Neural cell (in vitro differentiated cells): ENCODE measurements around the gene ATP2C2. TPM values are rescaled to one million over a fixed set of nuclear protein-coding genes. Genes with fewer than 3 reads are reported as not detected.

Source experiments
- H2AFZ ChIP-seq: fragments of 200-600, 300-800 bp; sonication (generic), shearing (Covaris generic); 2 replicates; pipeline ENCODE4 v1.6.0; 2014; ENCODE audit warnings: low read depth, mild to moderate bottlenecking, antibody characterized with exemption, low read length, moderate library complexity
- H3F3A ChIP-seq: fragments of 200-600 bp; shearing (Covaris generic); 2 replicates; pipeline ENCODE4 v1.6.1; 2016; ENCODE audit warnings: mild to moderate bottlenecking, moderate library complexity, mixed read lengths, antibody characterized with exemption, low read length; ENCODE audit not compliant: insufficient read depth, poor library complexity, severe bottlenecking
- H3K27ac ChIP-seq: fragments of 200-600, 300-800 bp; sonication (generic), shearing (Covaris generic); 2 replicates; pipeline ENCODE4 v1.5.1; 2014; ENCODE audit warnings: mild to moderate bottlenecking, low read length, moderate library complexity
- H3K27me3 ChIP-seq: fragments of 300-800, 200-600 bp; sonication (generic), shearing (Covaris generic); 2 replicates; pipeline ENCODE4 v1.6.0; 2014; ENCODE audit warnings: mild to moderate bottlenecking, low read depth, low read length, moderate library complexity; ENCODE audit not compliant: insufficient read depth
- H3K36me3 ChIP-seq: fragments of 300-800, 200-600 bp; sonication (generic), shearing (Covaris generic); 2 replicates; pipeline ENCODE4 v1.5.1; 2014; ENCODE audit warnings: mild to moderate bottlenecking, antibody characterized with exemption, low read length, moderate library complexity; ENCODE audit not compliant: insufficient read depth
- H3K4me2 ChIP-seq: fragments of 300-800, 200-600 bp; sonication (generic), shearing (Covaris generic); 2 replicates; pipeline ENCODE4 v1.6.0; 2014; ENCODE audit warnings: mild to moderate bottlenecking, low read length
- H3K4me3 ChIP-seq: fragments of 300-800, 200-600 bp; sonication (generic), shearing (Covaris generic); 2 replicates; pipeline ENCODE4 v1.5.1; 2014; ENCODE audit warnings: mild to moderate bottlenecking, low read length, moderate library complexity
- H3K79me2 ChIP-seq: fragments of 200-600 bp; shearing (Covaris generic); replicated peaks from 2 replicates; pipeline ENCODE4 v1.6.0; 2014; ENCODE audit warnings: mild to moderate bottlenecking, low read length, moderate library complexity; ENCODE audit not compliant: insufficient read depth
- H3K9ac ChIP-seq: fragments of 300-800, 200-600 bp; sonication (generic), shearing (Covaris generic); 2 replicates; pipeline ENCODE4 v1.6.1; 2016; ENCODE audit warnings: mild to moderate bottlenecking, low read length, mixed read lengths
- H3K9me2 ChIP-seq: fragments of 200-600 bp; shearing (Covaris generic); 2 replicates; pipeline ENCODE4 v1.6.1; 2016; ENCODE audit warnings: mild to moderate bottlenecking, low read length, mixed read lengths; ENCODE audit not compliant: insufficient read depth
- H3K9me3 ChIP-seq: fragments of 200-600, 300-800 bp; sonication (generic), shearing (Covaris generic); 2 replicates; pipeline ENCODE4 v1.6.1; 2016; ENCODE audit warnings: mild to moderate bottlenecking, mixed run types, low read length, moderate library complexity, mixed read lengths
- H4K20me1 ChIP-seq: fragments of 200-600 bp; shearing (Covaris generic); 2 replicates; pipeline ENCODE4 v1.6.1; 2016; ENCODE audit warnings: mild to moderate bottlenecking, mixed run types; ENCODE audit not compliant: insufficient read depth
- EP300 ChIP-seq: fragments of 450-650 bp; conservative IDR thresholded peaks from 2 replicates; pipeline ENCODE4 v1.6.1; 2014; ENCODE audit warnings: antibody characterized with exemption, mild to moderate bottlenecking, moderate library complexity; ENCODE audit not compliant: poor library complexity, severe bottlenecking
- EZH2 ChIP-seq: fragments of 200-600, 300-800 bp; shearing (Covaris generic), sonication (generic); IDR thresholded peaks from 2 replicates; pipeline ENCODE4 v1.6.1; 2014; ENCODE audit warnings: antibody characterized with exemption, low read length, borderline replicate concordance, mild to moderate bottlenecking; ENCODE audit not compliant: insufficient read depth, poor library complexity, severe bottlenecking
- MXI1 ChIP-seq: fragments of 450-650 bp; conservative IDR thresholded peaks from 2 replicates; pipeline ENCODE4 v1.6.1; 2014; ENCODE audit warnings: antibody characterized with exemption, mild to moderate bottlenecking; ENCODE audit not compliant: poor library complexity, severe bottlenecking
- POLR2AphosphoS5 ChIP-seq: IDR thresholded peaks from 2 replicates; pipeline ENCODE4 v1.6.1; 2012
- RAD21 ChIP-seq: fragments of 450-650 bp; conservative IDR thresholded peaks from 2 replicates; pipeline ENCODE4 v1.6.1; 2014; ENCODE audit warnings: antibody characterized with exemption, mild to moderate bottlenecking, moderate library complexity
- SMC3 ChIP-seq: fragments of 450-650 bp; conservative IDR thresholded peaks from 2 replicates; pipeline ENCODE4 v1.6.1; 2014; ENCODE audit warnings: antibody characterized with exemption, mild to moderate bottlenecking, moderate library complexity; ENCODE audit not compliant: poor library complexity
- TAF1 ChIP-seq: IDR thresholded peaks from 2 replicates; pipeline ENCODE4 v1.6.1; 2012; ENCODE audit warnings: low read depth
- polyA plus RNA-seq: library from polyadenylated mRNA; depleted of rRNA; stranded (reverse); fragments of >200 nt; gene quantifications from 2 replicates; pipeline ENCODE4 v1.2.3, GENCODE V29; 2014
- TF ChIP-seq, protein P1 (sequence below): IDR thresholded peaks from 2 replicates; pipeline ENCODE4 v1.6.1; 2012; ENCODE audit warnings: borderline replicate concordance
- TF ChIP-seq, protein P2 (sequence below): fragments of 450-650 bp; IDR thresholded peaks from 2 replicates; pipeline ENCODE4 v1.5.1; 2014; ENCODE audit warnings: antibody characterized with exemption, mild to moderate bottlenecking, moderate library complexity; ENCODE audit not compliant: poor library complexity, severe bottlenecking

The ATP2C2 gene
- polyA plus RNA-seq, 1 donor from 2014 or later: not detected

DNA sequence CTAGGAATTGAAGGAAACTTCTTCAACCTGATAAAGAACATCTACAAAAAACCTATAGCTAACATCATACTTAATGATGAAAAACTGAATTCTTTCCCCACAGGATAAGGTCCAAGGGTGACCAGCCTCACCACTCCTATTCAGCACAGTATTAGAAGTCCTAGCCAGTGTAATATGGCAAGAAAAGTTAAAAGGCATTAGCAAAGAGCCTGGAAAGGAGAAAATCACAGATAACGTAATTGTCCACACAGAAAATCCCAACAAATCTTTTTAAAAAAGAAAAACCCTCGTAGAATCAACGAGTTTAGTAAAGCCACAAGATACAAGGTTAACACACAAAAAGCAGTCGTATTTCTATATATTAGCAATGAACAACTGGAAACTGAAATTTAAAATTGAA lies 98.4 kb downstream of the ATP2C2 start:
- H3F3A ChIP-seq: no peaks in the 10 kb centered on the region
- H3K9me2 ChIP-seq: no peaks in the 10 kb centered on the region
- no peaks in the 10 kb centered on the region for H3K27me3 ChIP-seq
- TF ChIP-seq POLR2AphosphoS5 (no peak), MXI1 (no peak), SMC3 (no peak), EZH2 (no peak), EP300 (no peak), TAF1 (no peak), RAD21 (no peak)
- TF ChIP-seq, protein P1, sequence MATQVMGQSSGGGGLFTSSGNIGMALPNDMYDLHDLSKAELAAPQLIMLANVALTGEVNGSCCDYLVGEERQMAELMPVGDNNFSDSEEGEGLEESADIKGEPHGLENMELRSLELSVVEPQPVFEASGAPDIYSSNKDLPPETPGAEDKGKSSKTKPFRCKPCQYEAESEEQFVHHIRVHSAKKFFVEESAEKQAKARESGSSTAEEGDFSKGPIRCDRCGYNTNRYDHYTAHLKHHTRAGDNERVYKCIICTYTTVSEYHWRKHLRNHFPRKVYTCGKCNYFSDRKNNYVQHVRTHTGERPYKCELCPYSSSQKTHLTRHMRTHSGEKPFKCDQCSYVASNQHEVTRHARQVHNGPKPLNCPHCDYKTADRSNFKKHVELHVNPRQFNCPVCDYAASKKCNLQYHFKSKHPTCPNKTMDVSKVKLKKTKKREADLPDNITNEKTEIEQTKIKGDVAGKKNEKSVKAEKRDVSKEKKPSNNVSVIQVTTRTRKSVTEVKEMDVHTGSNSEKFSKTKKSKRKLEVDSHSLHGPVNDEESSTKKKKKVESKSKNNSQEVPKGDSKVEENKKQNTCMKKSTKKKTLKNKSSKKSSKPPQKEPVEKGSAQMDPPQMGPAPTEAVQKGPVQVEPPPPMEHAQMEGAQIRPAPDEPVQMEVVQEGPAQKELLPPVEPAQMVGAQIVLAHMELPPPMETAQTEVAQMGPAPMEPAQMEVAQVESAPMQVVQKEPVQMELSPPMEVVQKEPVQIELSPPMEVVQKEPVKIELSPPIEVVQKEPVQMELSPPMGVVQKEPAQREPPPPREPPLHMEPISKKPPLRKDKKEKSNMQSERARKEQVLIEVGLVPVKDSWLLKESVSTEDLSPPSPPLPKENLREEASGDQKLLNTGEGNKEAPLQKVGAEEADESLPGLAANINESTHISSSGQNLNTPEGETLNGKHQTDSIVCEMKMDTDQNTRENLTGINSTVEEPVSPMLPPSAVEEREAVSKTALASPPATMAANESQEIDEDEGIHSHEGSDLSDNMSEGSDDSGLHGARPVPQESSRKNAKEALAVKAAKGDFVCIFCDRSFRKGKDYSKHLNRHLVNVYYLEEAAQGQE: no peak
- TF ChIP-seq, protein P2, sequence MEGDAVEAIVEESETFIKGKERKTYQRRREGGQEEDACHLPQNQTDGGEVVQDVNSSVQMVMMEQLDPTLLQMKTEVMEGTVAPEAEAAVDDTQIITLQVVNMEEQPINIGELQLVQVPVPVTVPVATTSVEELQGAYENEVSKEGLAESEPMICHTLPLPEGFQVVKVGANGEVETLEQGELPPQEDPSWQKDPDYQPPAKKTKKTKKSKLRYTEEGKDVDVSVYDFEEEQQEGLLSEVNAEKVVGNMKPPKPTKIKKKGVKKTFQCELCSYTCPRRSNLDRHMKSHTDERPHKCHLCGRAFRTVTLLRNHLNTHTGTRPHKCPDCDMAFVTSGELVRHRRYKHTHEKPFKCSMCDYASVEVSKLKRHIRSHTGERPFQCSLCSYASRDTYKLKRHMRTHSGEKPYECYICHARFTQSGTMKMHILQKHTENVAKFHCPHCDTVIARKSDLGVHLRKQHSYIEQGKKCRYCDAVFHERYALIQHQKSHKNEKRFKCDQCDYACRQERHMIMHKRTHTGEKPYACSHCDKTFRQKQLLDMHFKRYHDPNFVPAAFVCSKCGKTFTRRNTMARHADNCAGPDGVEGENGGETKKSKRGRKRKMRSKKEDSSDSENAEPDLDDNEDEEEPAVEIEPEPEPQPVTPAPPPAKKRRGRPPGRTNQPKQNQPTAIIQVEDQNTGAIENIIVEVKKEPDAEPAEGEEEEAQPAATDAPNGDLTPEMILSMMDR: no peak
- peaks cover 14% of the 10 kb centered on the region for H3K9me3 ChIP-seq
- H2AFZ ChIP-seq: no peak overlapping the region
- no peak overlapping the region for H3K27ac ChIP-seq
- H3K79me2 ChIP-seq: no peaks in the 10 kb centered on the region
- H3K4me3 ChIP-seq: no peak overlapping the region
- no peak overlapping the region for H3K4me2 ChIP-seq
- no peaks in the 10 kb centered on the region for H4K20me1 ChIP-seq
- no peak overlapping the region for H3K9ac ChIP-seq
- peaks cover 21% of the 10 kb centered on the region for H3K36me3 ChIP-seq

DNA sequence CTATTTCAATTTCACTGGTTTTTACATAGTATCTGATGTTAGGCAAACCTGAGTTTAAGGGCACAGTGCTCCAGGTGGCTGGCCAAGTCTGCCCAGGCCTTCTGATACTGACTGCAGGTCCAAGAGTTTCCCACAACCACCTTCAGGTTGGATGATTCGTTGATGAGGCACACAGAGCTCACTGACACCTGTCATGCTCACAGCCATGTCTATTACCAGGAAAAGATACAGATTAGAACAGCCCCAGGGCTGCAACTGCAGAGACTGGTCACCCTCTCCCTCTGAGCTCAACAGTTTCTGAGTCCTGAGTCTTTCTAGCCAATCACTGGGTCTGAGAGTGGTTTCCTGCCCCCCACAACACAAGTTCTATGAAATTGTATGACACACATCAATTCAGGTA lies 98.9 kb downstream of the ATP2C2 start:
- no peak for TF ChIP-seq EP300
- Histone ChIP-seq H3F3A (no peaks in the 10 kb centered on the region), H3K4me2 (no peak overlapping the region), H4K20me1 (no peaks in the 10 kb centered on the region), H3K27me3 (no peaks in the 10 kb centered on the region), H3K79me2 (no peaks in the 10 kb centered on the region), H3K4me3 (no peak overlapping the region), H3K27ac (no peak overlapping the region), H3K9me2 (no peaks in the 10 kb centered on the region), H3K9me3 (peaks cover 14% of the 10 kb centered on the region), H3K36me3 (peaks cover 21% of the 10 kb centered on the region), H3K9ac (no peak overlapping the region), H2AFZ (no peak overlapping the region)

DNA sequence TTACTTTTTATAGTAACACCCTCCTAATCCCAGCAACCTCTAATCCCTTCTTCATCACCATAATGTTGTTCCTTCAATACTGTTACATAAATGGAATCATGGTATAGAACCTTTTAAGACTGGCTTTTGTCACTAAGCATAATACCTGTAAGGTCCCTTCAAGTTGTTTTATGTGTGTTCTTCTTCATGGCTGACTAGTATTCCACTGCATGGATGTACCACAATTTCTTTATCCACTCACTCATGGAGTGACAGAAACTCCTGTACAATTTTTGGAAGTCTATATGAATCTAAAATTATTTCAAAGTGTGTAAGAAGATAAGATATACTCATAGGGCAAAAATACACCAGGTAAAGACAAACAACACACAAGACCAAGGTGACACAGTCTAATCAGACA lies 99.4 kb downstream of the ATP2C2 start:
- Histone ChIP-seq H3K36me3 (peaks cover 21% of the 10 kb centered on the region), H3K9me2 (no peaks in the 10 kb centered on the region), H3K27me3 (no peaks in the 10 kb centered on the region), H4K20me1 (no peaks in the 10 kb centered on the region), H3K4me2 (no peak overlapping the region), H3K27ac (no peak overlapping the region), H3K4me3 (no peak overlapping the region), H2AFZ (no peak overlapping the region), H3K9me3 (peaks cover 14% of the 10 kb centered on the region), H3K79me2 (no peaks in the 10 kb centered on the region), H3F3A (no peaks in the 10 kb centered on the region), H3K9ac (no peak overlapping the region)
- no peak for TF ChIP-seq POLR2AphosphoS5
- no peak for TF ChIP-seq MXI1
- no peak for TF ChIP-seq TAF1
- TF ChIP-seq EZH2: no peak
- TF ChIP-seq EP300: no peak
